ENCODE data around the gene GPR101. TPM values are rescaled to one million over a fixed set of nuclear protein-coding genes. Genes with fewer than 3 reads are reported as not detected.

Gene GPR101
- total and polyA plus RNA-seq, 2 donors from 2014 or later: not detected

GRCh38 chrX:137044893-137045292 lies 11.1 kb upstream of the GPR101 start:
- Histone ChIP-seq H3K9me3 (ENCODE audit: control insufficient read depth in 2 of 3, insufficient read depth in 1 of 3, low read length in 3 of 3) (no peaks in the 10 kb centered on the region), H3K36me3 (ENCODE audit: control insufficient read depth in 2 of 3, insufficient read depth in 3 of 3, low read length in 3 of 3) (no peaks in the 10 kb centered on the region), H3K27me3 (ENCODE audit: control insufficient read depth, insufficient read depth, low read length) (no peaks in the 10 kb centered on the region), H3K4me1 (ENCODE audit: control insufficient read depth in 2 of 3, insufficient read depth in 2 of 3, low read depth in 1 of 3, low read length in 3 of 3) (no peaks in the 10 kb centered on the region), H3K4me3 (ENCODE audit: low read length in 3 of 3) (no peak overlapping the region), H3K9ac (ENCODE audit: low read length in 3 of 3) (no peak overlapping the region), H3K27ac (ENCODE audit: low read depth in 2 of 2, low read length in 2 of 2) (no peak overlapping the region)
- no peak for TF ChIP-seq CTCF (IDR thresholded peaks at IDR 0.05; ENCODE audit: borderline replicate concordance, extremely low read depth, insufficient read depth)
- intact Hi-C loops (cut with DNase I): no loop called here
- FAIRE-seq (no peak), DNase-seq (no peak)

GRCh38 chrX:137043736-137044135 lies 9.9 kb upstream of the GPR101 start:
- FAIRE-seq (no peak), DNase-seq (no peak)
- H3K36me3 ChIP-seq (ENCODE audit: control insufficient read depth in 2 of 3, insufficient read depth in 3 of 3, low read length in 3 of 3): no peaks in the 10 kb centered on the region
- intact Hi-C loops (cut with DNase I): no loop called here
- no peaks in the 10 kb centered on the region for H3K27me3 ChIP-seq (ENCODE audit: control insufficient read depth, insufficient read depth, low read length)
- no peak overlapping the region for H3K4me3 ChIP-seq (ENCODE audit: low read length in 3 of 3)
- H3K27ac ChIP-seq (ENCODE audit: low read depth in 2 of 2, low read length in 2 of 2): no peak overlapping the region
- no peaks in the 10 kb centered on the region for H3K4me1 ChIP-seq (ENCODE audit: control insufficient read depth in 2 of 3, insufficient read depth in 2 of 3, low read depth in 1 of 3, low read length in 3 of 3)
- no peak for TF ChIP-seq CTCF (IDR thresholded peaks at IDR 0.05; ENCODE audit: borderline replicate concordance, extremely low read depth, insufficient read depth)
- H3K9ac ChIP-seq (ENCODE audit: low read length in 3 of 3): no peak overlapping the region
- H3K9me3 ChIP-seq (ENCODE audit: control insufficient read depth in 2 of 3, insufficient read depth in 1 of 3, low read length in 3 of 3): no peaks in the 10 kb centered on the region

GRCh38 chrX:137041329-137041728 lies 7.5 kb upstream of the GPR101 start:
- intact Hi-C loops (cut with DNase I): no loop called here
- no peaks in the 10 kb centered on the region for H3K9me3 ChIP-seq (ENCODE audit: control insufficient read depth in 2 of 3, insufficient read depth in 1 of 3, low read length in 3 of 3)
- H3K4me3 ChIP-seq (ENCODE audit: low read length in 3 of 3): no peak overlapping the region
- H3K4me1 ChIP-seq (ENCODE audit: control insufficient read depth in 2 of 3, insufficient read depth in 2 of 3, low read depth in 1 of 3, low read length in 3 of 3): no peaks in the 10 kb centered on the region
- no peak for TF ChIP-seq CTCF (IDR thresholded peaks at IDR 0.05; ENCODE audit: borderline replicate concordance, extremely low read depth, insufficient read depth)
- no peak overlapping the region for H3K27ac ChIP-seq (ENCODE audit: low read depth in 2 of 2, low read length in 2 of 2)
- no peaks in the 10 kb centered on the region for H3K36me3 ChIP-seq (ENCODE audit: control insufficient read depth in 2 of 3, insufficient read depth in 3 of 3, low read length in 3 of 3)
- H3K9ac ChIP-seq (ENCODE audit: low read length in 3 of 3): no peak overlapping the region
- peaks cover 10% of the 10 kb centered on the region for H3K27me3 ChIP-seq (ENCODE audit: control insufficient read depth, insufficient read depth, low read length)
- no peak for DNase-seq
- no peak for FAIRE-seq

- Histone ChIP-seq H3K27me3 (ENCODE audit: control insufficient read depth, insufficient read depth, low read length) (peaks cover 11% of the 10 kb centered on the region), H3K4me1 (ENCODE audit: control insufficient read depth in 2 of 3, insufficient read depth in 2 of 3, low read depth in 1 of 3, low read length in 3 of 3) (no peaks in the 10 kb centered on the region), H3K9ac (ENCODE audit: low read length in 3 of 3) (no peak overlapping the region), H3K27ac (ENCODE audit: low read depth in 2 of 2, low read length in 2 of 2) (no peak overlapping the region), H3K36me3 (ENCODE audit: control insufficient read depth in 2 of 3, insufficient read depth in 3 of 3, low read length in 3 of 3) (no peaks in the 10 kb centered on the region), H3K4me3 (ENCODE audit: low read length in 3 of 3) (no peak overlapping the region), H3K9me3 (ENCODE audit: control insufficient read depth in 2 of 3, insufficient read depth in 1 of 3, low read length in 3 of 3) (no peaks in the 10 kb centered on the region)
- FAIRE-seq (no peak), DNase-seq (no peak)
- intact Hi-C loops (cut with DNase I): no loop called here
- TF ChIP-seq CTCF (IDR thresholded peaks at IDR 0.05; ENCODE audit: borderline replicate concordance, extremely low read depth, insufficient read depth): no peak
These were observed 6.5 kb upstream of the GPR101 start for GRCh38 chrX:137040113-137040794.

All from kidney (tissue), 14 donors.